GM21526 (cell line): ENCODE data around the gene EP300.
"Not testable (repeated sequence)": the region's sequence is repeated elsewhere in the genome, so short reads cannot be mapped to it uniquely, and the experiment has no call there.

Source experiments
- ATAC-seq: cut with Tn5 transposase; IDR thresholded peaks from one replicate; pipeline ENCODE4 v1.9.1; 2021; ENCODE audit warnings: moderate library complexity; ENCODE audit not compliant: unreplicated experiment, low FRiP score

The EP300 gene

DNA sequence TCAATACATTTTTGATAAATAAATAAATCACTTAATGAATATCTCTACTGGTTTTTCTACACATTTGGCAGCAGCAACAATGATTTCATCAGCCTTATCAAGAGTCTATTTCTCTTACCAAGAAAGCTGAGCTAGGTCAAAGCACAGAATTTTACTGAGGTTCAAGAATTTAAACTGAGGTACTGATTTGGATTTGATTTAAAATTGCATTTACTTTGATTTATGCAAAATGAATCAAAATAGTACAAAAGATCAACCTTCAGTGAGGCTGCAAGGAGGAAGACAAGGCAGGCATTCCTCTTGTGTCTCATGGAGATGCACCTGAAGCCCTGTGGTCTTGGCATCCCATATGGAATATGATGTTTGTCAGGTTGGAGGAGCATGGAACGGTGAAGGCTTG is 15.5 kb upstream of the EP300 start:
- no peak for ATAC-seq

DNA sequence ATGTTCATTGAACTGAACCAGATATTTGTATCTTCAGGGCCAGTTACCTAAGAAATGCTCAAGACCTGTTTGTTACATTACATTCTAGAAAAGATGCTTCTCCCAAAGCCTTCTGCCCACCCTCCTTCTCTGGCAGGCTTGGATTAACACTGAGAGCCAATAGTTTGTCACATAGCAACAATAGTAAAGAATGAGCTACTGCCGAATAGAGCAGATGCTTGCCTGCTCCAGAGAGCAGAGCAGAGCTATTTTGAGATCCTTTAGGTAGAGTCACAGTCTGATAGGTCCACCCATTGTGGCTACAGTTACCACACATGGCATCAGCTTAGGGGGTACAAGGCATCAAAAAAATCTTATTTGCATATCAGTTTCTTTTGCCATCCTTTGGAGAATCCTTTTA is 13.5 kb upstream of the EP300 start:
- ATAC-seq = no peak

GRCh38 chr22:41085842-41086241 is 6.5 kb upstream of the EP300 start:
- no peak for ATAC-seq

DNA sequence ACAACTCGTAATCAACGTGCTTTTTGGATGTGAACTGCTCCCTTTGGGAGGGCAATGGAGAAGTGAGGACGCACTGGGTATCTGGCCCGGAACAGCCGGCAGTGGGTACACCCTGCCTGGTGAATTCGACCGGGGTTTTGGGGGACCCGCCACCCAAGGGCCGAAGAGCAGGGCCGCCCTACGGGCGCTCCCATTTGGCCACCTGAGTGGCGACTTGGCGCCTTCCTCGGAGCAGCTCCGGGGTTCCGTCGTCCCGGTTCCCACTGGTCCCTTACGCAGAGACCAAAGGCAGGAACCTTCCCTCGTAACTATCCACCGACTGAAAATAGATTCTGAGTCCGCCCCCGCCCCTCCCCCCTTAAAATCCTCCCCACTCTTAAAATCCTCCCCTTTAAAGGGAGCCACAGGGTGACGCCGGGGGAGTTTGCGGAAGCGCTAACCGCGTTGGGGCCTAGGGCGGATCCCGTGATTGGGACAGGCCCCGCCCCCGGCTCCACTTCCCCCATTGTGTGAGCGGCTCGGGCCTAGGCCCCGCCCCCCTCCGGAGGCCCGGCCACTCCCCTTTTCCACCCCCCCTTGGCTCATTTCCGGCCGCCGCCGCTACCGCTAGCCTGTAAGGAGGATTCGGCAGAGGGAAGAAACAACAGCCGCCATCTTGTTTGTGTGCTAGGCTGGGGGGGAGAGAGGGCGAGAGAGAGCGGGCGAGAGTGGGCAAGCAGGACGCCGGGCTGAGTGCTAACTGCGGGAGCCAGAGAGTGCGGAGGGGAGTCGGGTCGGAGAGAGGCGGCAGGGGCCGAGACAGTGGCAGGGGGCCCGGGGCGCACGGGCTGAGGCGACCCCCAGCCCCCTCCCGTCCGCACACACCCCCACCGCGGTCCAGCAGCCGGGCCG is 1.0 kb upstream of the EP300 start:
- ATAC-seq = peak; percentile 56

DNA sequence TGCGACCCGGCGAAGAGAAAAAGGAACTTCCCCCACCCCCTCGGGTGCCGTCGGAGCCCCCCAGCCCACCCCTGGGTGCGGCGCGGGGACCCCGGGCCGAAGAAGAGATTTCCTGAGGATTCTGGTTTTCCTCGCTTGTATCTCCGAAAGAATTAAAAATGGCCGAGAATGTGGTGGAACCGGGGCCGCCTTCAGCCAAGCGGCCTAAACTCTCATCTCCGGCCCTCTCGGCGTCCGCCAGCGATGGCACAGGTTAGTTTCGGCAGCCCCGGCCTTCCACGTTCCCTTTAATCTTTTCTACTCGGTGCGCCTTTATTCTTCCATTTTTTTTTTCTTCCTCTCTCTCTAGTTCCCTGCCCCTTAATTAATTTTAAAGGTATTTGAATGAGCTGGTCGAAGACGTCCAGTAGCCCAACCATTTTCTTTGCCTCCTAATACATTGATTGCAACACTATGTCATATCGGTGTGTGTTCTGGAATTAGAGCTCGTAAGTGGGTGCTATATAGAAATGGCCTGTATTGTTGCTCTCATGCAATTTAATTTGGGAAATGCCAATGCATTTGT is 537 bp downstream of the EP300 start:
- ATAC-seq = peak; percentile 7

GRCh38 chr22:41094041-41094593 is 1.7 kb downstream of the EP300 start:
- ATAC-seq = no peak

DNA sequence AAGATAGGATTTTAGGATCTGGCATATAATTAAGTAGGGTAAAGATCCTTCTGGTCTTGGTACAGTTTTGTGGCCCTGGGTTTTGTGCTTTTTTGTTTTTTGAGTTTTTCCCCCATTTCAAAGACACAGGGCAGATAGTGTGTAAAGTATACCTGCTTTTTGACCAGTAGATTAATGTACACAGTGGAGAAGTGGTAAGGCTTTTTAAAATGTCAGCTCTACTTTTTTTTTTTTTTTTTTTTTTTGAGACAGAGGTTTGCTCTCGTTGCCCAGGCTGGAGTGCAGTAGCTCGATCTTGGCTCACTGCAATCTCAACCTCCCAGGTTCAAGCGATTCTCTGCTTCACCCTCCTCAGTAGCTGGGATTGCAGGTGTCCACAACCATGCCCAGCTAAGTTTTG is 4.0 kb downstream of the EP300 start:
- ATAC-seq = no peak

GRCh38 chr22:41096841-41097240 is 4.4 kb downstream of the EP300 start:
- no peak for ATAC-seq

- no peak for ATAC-seq
Measured at GRCh38 chr22:41099036-41099435, 6.6 kb downstream of the EP300 start.

DNA sequence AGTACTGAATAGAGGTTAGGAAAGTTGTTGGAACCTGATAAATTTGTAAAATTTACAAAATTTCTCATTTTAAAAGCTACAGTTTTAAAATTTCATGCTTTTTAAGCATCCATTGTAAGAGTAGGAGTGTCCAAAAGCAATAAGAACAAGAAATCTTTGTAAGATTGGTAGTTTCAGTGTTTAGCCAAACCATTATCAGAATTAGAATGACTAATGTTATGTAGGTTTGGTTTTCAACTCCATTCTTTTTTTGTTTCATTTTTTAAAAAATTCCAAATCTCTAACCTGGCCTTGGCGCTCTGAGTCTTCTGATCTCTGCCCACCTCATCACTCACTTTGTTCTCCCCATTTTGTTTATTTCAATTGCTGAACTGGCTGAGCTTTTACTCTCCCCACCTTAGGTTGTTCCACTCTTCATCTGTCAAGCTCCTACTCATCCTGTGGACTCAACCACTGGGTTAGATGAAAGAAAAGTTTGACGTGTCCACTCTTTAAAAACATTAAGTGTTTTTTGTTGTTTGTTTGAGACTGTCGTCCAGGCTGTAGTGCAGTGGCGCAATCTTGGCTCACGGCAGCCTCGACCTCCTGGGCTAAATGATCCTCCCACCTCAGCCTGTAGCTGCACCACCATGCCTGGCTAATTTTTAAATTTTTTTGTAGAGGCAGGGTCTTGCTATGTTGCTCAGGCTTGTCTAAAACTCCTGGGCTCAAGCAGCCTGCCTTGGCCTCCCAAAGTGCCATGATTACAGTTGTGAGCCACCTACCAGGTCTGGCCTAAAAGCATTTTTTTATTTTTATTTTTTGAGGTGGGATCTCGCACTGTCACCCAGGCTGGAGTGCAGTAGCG is 14.0 kb downstream of the EP300 start:
- ATAC-seq = no peak

- not testable (repeated sequence) for ATAC-seq
Measured at GRCh38 chr22:41106969-41107325, 14.6 kb downstream of the EP300 start.

GRCh38 chr22:41110968-41111367 is 18.6 kb downstream of the EP300 start:
- ATAC-seq = no peak

- ATAC-seq = no peak
Measured at GRCh38 chr22:41116342-41116741, 23.9 kb downstream of the EP300 start.

DNA sequence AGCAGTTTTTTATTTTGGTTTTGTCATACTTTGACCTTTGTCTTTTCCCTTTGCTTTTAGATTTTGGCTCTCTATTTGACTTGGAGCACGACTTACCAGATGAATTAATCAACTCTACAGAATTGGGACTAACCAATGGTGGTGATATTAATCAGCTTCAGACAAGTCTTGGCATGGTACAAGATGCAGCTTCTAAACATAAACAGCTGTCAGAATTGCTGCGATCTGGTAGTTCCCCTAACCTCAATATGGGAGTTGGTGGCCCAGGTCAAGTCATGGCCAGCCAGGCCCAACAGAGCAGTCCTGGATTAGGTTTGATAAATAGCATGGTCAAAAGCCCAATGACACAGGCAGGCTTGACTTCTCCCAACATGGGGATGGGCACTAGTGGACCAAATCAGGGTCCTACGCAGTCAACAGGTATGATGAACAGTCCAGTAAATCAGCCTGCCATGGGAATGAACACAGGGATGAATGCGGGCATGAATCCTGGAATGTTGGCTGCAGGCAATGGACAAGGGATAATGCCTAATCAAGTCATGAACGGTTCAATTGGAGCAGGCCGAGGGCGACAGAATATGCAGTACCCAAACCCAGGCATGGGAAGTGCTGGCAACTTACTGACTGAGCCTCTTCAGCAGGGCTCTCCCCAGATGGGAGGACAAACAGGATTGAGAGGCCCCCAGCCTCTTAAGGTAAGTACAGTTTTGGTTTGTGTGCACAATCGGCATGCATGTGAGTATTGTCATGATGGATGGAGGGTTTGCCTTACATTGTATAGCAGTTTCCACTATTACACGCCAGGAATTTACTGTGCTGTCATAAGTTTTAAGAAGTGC is 25.0 kb downstream of the EP300 start:
- ATAC-seq = no peak

DNA sequence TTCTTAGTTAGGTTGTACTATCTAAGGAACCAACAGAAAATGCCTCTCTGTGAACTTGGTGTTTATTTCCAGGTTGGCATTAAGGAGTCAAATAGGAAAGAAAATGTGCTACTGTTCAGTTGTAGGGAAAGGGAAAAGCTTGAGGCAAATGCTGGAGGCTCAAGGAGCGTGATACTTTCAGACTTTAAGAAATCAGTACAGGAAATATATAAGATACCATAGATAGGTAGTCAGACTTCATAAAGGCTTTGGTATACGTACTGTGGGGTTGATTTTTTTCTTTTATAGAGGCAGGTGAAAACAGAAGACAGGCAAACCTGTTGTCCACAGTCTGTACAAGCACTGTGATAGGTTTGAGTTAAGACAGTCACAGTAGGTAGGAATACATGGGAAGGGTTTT is 30.8 kb downstream of the EP300 start:
- no peak for ATAC-seq

DNA sequence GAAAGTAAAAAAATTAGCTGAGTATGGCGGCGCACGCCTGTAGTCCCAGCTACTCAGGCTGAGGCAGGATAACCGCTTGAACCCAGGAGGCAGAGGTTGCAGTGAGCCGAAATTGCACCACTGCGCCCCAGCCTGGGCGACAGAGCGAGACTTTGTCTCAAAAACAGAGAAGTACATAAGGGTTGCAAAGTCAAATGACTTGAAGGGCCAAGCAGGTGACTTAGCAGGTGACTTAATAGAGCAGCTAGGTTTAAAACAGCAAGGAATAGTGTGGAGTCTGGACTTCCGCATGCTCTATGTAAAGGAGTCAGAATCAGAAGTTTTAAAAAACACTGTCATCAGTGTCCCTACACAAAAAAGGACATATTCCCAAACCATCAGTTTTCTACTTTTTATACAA is 31.7 kb downstream of the EP300 start:
- ATAC-seq = no peak

DNA sequence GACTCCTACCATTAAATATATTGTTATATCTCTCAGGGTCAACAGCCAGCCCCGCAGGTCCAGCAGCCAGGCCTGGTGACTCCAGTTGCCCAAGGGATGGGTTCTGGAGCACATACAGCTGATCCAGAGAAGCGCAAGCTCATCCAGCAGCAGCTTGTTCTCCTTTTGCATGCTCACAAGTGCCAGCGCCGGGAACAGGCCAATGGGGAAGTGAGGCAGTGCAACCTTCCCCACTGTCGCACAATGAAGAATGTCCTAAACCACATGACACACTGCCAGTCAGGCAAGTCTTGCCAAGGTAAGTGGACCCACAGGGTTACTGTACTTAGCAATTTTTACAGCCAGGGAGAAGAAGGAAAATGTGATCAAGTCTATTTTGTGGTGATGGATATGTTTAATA is 35.1 kb downstream of the EP300 start:
- no peak for ATAC-seq

DNA sequence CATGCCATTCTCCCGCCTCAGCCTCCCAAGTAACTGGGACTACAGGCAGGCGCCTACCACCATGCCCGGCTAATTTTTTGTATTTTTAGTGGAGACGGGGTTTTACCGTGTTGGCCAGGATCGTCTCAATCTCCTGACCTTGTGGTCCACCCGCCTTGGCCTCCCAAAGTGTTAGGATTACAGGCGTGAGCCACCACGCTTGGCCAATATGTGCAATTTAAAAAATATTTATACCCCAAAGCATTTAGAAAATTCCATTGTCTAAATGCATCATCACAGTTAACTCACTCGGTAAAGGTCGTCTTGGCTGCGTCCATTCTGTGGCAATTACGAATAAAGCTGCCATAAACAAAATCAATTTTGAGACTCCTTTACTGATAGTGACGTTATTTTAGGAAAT is 36.2 kb downstream of the EP300 start:
- ATAC-seq = no peak

GRCh38 chr22:41132550-41132949 is 40.2 kb downstream of the EP300 start:
- no peak for ATAC-seq

- no peak for ATAC-seq
Measured at GRCh38 chr22:41140365-41140957, 48.1 kb downstream of the EP300 start.
